Upper lobe of left lung (tissue), 4 donors: Measurements from ENCODE around the gene TFAP2B.

Experiments
- CTCF ChIP-seq, 6 experiments: fragments of 450-650 bp in 4 of 6; fragments of 200-600 bp in 2 of 6; sonication (generic) in 2 of 6; IDR thresholded peaks; one replicate each; pipeline ENCODE4 v1.5.1; 2016 to 2019; ENCODE audit warnings: antibody characterized with exemption in 6 of 6
- POLR2A ChIP-seq, 4 donors: fragments of 450-650 bp; IDR thresholded peaks; one replicate each; pipeline ENCODE4 v1.5.1; 2016 to 2017; ENCODE audit warnings: antibody characterized with exemption in 4 of 4, mild to moderate bottlenecking in 2 of 4
- POLR2AphosphoS5 ChIP-seq, 2 donors: sonication (generic); formaldehyde crosslinking; IDR thresholded peaks; one replicate each; pipeline ENCODE4 v1.5.1; 2017; ENCODE audit warnings: antibody characterized with exemption in 2 of 2

GRCh38 chr6:50826037-50826761 is 7.5 kb downstream of the TFAP2B start:
- TF ChIP-seq CTCF (IDR thresholded peaks at IDR 0.05) (no peak), POLR2A (IDR thresholded peaks at IDR 0.05) (no peak), POLR2AphosphoS5 (IDR thresholded peaks at IDR 0.05) (no peak)
